Loucy (cell line): Measurements from ENCODE around the gene SPATA13.

Experiments
- H2AFZ ChIP-seq: fragments of 200-600 bp; sonication (generic); 2 replicates; pipeline ENCODE4 v1.6.0; 2016; ENCODE audit warnings: antibody characterized with exemption, mild to moderate bottlenecking, low read length, moderate library complexity
- H3F3A ChIP-seq: fragments of 200-600 bp; 2 replicates; pipeline ENCODE4 v1.6.0; 2016; ENCODE audit warnings: antibody characterized with exemption, low read depth, mild to moderate bottlenecking
- H3K27me3 ChIP-seq: fragments of 200-600 bp; sonication (generic); 2 replicates; pipeline ENCODE4 v1.6.1; 2014; ENCODE audit warnings: low read length, mild to moderate bottlenecking; ENCODE audit not compliant: insufficient read depth, poor library complexity, severe bottlenecking
- H3K36me3 ChIP-seq: fragments of 200-600 bp; sonication (generic); 2 replicates; pipeline ENCODE4 v1.6.1; 2016; ENCODE audit warnings: low read length; ENCODE audit not compliant: insufficient read depth
- H3K4me1 ChIP-seq: fragments of 200-600 bp; sonication (generic); 2 replicates; pipeline ENCODE4 v1.5.1; 2014; ENCODE audit warnings: low read length, mild to moderate bottlenecking; ENCODE audit not compliant: insufficient read depth, poor library complexity, severe bottlenecking
- H3K4me2 ChIP-seq: fragments of 200-600 bp; sonication (generic); 2 replicates; pipeline ENCODE4 v1.6.0; 2014; ENCODE audit warnings: antibody characterized with exemption, low read length, low read depth, mild to moderate bottlenecking; ENCODE audit not compliant: poor library complexity, severe bottlenecking
- H3K4me3 ChIP-seq: fragments of 200-600 bp; sonication (generic); 2 replicates; pipeline ENCODE4 v1.5.1; 2014; ENCODE audit warnings: low read length, mild to moderate bottlenecking, mixed read lengths; ENCODE audit not compliant: poor library complexity, severe bottlenecking
- H3K79me2 ChIP-seq: fragments of 200-600 bp; sonication (generic); 2 replicates; pipeline ENCODE4 v1.6.1; 2014; ENCODE audit warnings: low read length; ENCODE audit not compliant: insufficient read depth
- H3K9ac ChIP-seq: fragments of 200-600 bp; sonication (generic); 2 replicates; pipeline ENCODE4 v1.6.0; 2014; ENCODE audit warnings: mild to moderate bottlenecking, low read depth, low read length, moderate library complexity; ENCODE audit not compliant: poor library complexity, severe bottlenecking
- H3K9me2 ChIP-seq: fragments of 200-600 bp; sonication (generic); replicated peaks from 2 replicates; pipeline ENCODE4 v1.6.1; 2016; ENCODE audit warnings: low read depth, low read length, mixed read lengths
- H3K9me3 ChIP-seq: fragments of 200-600 bp; sonication (generic); 2 replicates; pipeline ENCODE4 v1.6.1; 2014; ENCODE audit warnings: mild to moderate bottlenecking, antibody characterized with exemption, low read length, low read depth; ENCODE audit not compliant: insufficient read depth
- H4K20me1 ChIP-seq: fragments of 200-600 bp; sonication (generic); 2 replicates; pipeline ENCODE4 v1.6.0; 2014; ENCODE audit warnings: antibody characterized with exemption, low read length, mild to moderate bottlenecking; ENCODE audit not compliant: insufficient read depth, poor library complexity, severe bottlenecking
- EZH2phosphoT487 ChIP-seq: fragments of 200-600 bp; IDR thresholded peaks from 2 replicates; pipeline ENCODE4 v1.6.1; 2018; ENCODE audit warnings: antibody characterized with exemption, mild to moderate bottlenecking, moderate library complexity, borderline replicate concordance
- TF ChIP-seq, protein P1 (sequence below): fragments of 200-600 bp; sonication (generic); conservative IDR thresholded peaks from 2 replicates; pipeline ENCODE4 v1.5.1; 2014; ENCODE audit warnings: mild to moderate bottlenecking, antibody characterized with exemption, low read length

Gene SPATA13

GRCh38 chr13:24212254-24212653 lies 51.7 kb downstream of the SPATA13 start:
- Histone ChIP-seq H4K20me1 (no peaks in the 10 kb centered on the region), H3K4me3 (no peak overlapping the region), H3K4me2 (no peak overlapping the region), H3K9me2 (no peaks in the 10 kb centered on the region), H3K27me3 (no peaks in the 10 kb centered on the region), H3K4me1 (peaks cover 28% of the 10 kb centered on the region), H2AFZ (no peak overlapping the region), H3K9ac (no peak overlapping the region), H3F3A (peaks cover 2% of the 10 kb centered on the region; the same call in 1 of the 2 replicates), H3K9me3 (no peaks in the 10 kb centered on the region), H3K36me3 (no peaks in the 10 kb centered on the region), H3K79me2 (peaks cover 79% of the 10 kb centered on the region)
- TF ChIP-seq, protein P1, sequence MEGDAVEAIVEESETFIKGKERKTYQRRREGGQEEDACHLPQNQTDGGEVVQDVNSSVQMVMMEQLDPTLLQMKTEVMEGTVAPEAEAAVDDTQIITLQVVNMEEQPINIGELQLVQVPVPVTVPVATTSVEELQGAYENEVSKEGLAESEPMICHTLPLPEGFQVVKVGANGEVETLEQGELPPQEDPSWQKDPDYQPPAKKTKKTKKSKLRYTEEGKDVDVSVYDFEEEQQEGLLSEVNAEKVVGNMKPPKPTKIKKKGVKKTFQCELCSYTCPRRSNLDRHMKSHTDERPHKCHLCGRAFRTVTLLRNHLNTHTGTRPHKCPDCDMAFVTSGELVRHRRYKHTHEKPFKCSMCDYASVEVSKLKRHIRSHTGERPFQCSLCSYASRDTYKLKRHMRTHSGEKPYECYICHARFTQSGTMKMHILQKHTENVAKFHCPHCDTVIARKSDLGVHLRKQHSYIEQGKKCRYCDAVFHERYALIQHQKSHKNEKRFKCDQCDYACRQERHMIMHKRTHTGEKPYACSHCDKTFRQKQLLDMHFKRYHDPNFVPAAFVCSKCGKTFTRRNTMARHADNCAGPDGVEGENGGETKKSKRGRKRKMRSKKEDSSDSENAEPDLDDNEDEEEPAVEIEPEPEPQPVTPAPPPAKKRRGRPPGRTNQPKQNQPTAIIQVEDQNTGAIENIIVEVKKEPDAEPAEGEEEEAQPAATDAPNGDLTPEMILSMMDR: no peak
- no peak for TF ChIP-seq EZH2phosphoT487

- TF ChIP-seq, protein P1: no peak
- TF ChIP-seq EZH2phosphoT487: no peak
- H3K9me3 ChIP-seq: no peaks in the 10 kb centered on the region
- no peaks in the 10 kb centered on the region for H3K9me2 ChIP-seq
- H3K79me2 ChIP-seq: peaks cover 75% of the 10 kb centered on the region
- H4K20me1 ChIP-seq: no peaks in the 10 kb centered on the region
- H3K4me1 ChIP-seq: peaks cover 32% of the 10 kb centered on the region
- H3K9ac ChIP-seq: no peak overlapping the region
- no peaks in the 10 kb centered on the region for H3K36me3 ChIP-seq
- no peaks in the 10 kb centered on the region for H3K27me3 ChIP-seq
- no peak overlapping the region for H2AFZ ChIP-seq
- H3F3A ChIP-seq: peaks cover 3% of the 10 kb centered on the region; the same call in 1 of the 2 replicates
- no peak overlapping the region for H3K4me3 ChIP-seq
- H3K4me2 ChIP-seq: no peak overlapping the region
Observed at GRCh38 chr13:24212674-24213073, 52.2 kb downstream of the SPATA13 start.

DNA sequence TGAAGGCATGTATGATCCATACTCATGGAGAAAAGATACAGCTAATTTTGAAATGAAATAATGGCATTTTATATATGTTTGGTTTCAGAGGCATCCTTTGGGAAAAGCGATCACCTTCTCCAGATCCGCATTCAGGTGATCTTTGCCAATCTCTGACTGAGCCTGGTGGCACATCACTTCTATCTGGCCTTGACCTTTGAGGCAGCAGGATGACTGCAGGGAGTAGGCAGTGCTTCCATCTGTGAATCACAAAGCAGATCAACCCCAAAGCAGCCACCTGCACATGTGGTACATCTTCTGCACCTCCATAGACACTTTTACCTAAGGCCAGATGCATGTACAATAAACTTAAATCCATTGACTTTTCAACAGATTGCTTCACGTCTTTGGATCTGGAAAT lies 53.4 kb downstream of the SPATA13 start:
- no peak overlapping the region for H3K4me2 ChIP-seq
- H2AFZ ChIP-seq: no peak overlapping the region
- no peak overlapping the region for H3K4me3 ChIP-seq
- no peak for TF ChIP-seq EZH2phosphoT487
- TF ChIP-seq, protein P1: no peak
- peaks cover 3% of the 10 kb centered on the region; the same call in 1 of the 2 replicates for H3F3A ChIP-seq
- no peaks in the 10 kb centered on the region for H3K27me3 ChIP-seq
- no peak overlapping the region for H3K9ac ChIP-seq
- H4K20me1 ChIP-seq: no peaks in the 10 kb centered on the region
- H3K9me2 ChIP-seq: no peaks in the 10 kb centered on the region
- H3K79me2 ChIP-seq: peaks cover 77% of the 10 kb centered on the region
- H3K4me1 ChIP-seq: peaks cover 41% of the 10 kb centered on the region
- H3K36me3 ChIP-seq: no peaks in the 10 kb centered on the region
- no peaks in the 10 kb centered on the region for H3K9me3 ChIP-seq
